ENCODE data around the gene SEPTIN1. TPM values are rescaled to one million over a fixed set of nuclear protein-coding genes. Genes with fewer than 3 reads are reported as not detected.

SEPTIN1 gene
- total RNA-seq, 1 experiment from 2014 or later = 0.34 TPM

- BruUV-seq (replicated peaks) = no TSS peak
- peaks cover 16% of the 10 kb centered on the region for H3K4me1 ChIP-seq
- Mint-ChIP-seq H3K36me3 (ENCODE audit: insufficient read depth, unreplicated experiment) (peaks cover 26% of the 10 kb centered on the region), H3K27ac (ENCODE audit: unreplicated experiment) (no peak within 1 kb of the TSS), H3K4me3 (ENCODE audit: unreplicated experiment) (no peak within 1 kb of the TSS), H3K9me3 (ENCODE audit: unreplicated experiment) (no peaks in the 10 kb centered on the region), H3K4me1 (ENCODE audit: low read depth, unreplicated experiment) (no peaks in the 10 kb centered on the region), H3K27me3 (ENCODE audit: insufficient read depth, unreplicated experiment) (no peaks in the 10 kb centered on the region)
- ChIA-PET CTCF (interaction anchor here (0.6 to 2.0 kb wide), 45 partner anchors 9 to 338 kb away, joined by 3 to 49 read pairs (median 5); partner anchors contain the start of genes CD2BP2, FBRS, SEPHS2 and TBC1D10B), POLR2A (interaction anchor here (0.6 to 1.5 kb wide), 18 partner anchors 12 to 341 kb away, joined by 3 to 27 read pairs (median 5); partner anchors contain the start of genes FBRS, PHKG2, PRR14 and TBC1D10B)
- H3K36me3 ChIP-seq (ENCODE audit: control insufficient read depth, insufficient read depth, low read length) = no peaks in the 10 kb centered on the region; the same call in 1 of the 2 replicates
- H3K9me3 ChIP-seq = no peaks in the 10 kb centered on the region
- H3K4me3 ChIP-seq (ENCODE audit: low read depth, low read length) = peak within 1 kb of the TSS; percentile 67
- TF ChIP-seq CTCF (IDR thresholded peaks at IDR 0.05; ENCODE audit: insufficient read depth in 1 of 2, low read depth in 1 of 2, low read length in 1 of 2, severe bottlenecking in 1 of 2, unreplicated experiment in 1 of 2) = peak; percentile 79 to 81
- intact Hi-C loops (cut with micrococcal nuclease; ENCODE audit: unreplicated experiment) = loop anchor here (1.0 to 2.0 kb wide), 6 partner anchors 97 to 228 kb away; partner anchors contain the start of genes FBRS, ZNF688 and ZNF768
- no peaks in the 10 kb centered on the region for H3K27me3 ChIP-seq (replicated peaks; ENCODE audit: control insufficient read depth, insufficient read depth, low read length)
- peak; percentile 94 to 98 for DNase-seq
Observed at GRCh38 chr16:30429678-30430427, 47.5 kb upstream of the SEPTIN1 start, which contains the start of gene DCTPP1. DCTPP1 (minus strand) TSS chr16:30430030; CDS start chr16:30429980, 50 bp downstream.

GRCh38 chr16:30429418-30429677 lies 47.0 kb upstream of the SEPTIN1 start:
- peaks cover 16% of the 10 kb centered on the region for H3K4me1 ChIP-seq
- no peaks in the 10 kb centered on the region for H3K27me3 ChIP-seq (replicated peaks; ENCODE audit: control insufficient read depth, insufficient read depth, low read length)
- ChIA-PET POLR2A (interaction anchor here (0.6 to 1.5 kb wide), 17 partner anchors 11 to 340 kb away, joined by 3 to 27 read pairs (median 5); partner anchors contain the start of genes FBRS, PHKG2, PRR14 and TBC1D10B), CTCF (interaction anchor here (0.6 to 2.0 kb wide), 44 partner anchors 9 to 338 kb away, joined by 3 to 49 read pairs (median 5); partner anchors contain the start of genes CD2BP2, FBRS, SEPHS2 and TBC1D10B)
- BruUV-seq (replicated peaks) = TSS peak; percentile 62
- intact Hi-C loops (cut with micrococcal nuclease; ENCODE audit: unreplicated experiment) = no loop called here
- Mint-ChIP-seq H3K36me3 (ENCODE audit: insufficient read depth, unreplicated experiment) (peaks cover 31% of the 10 kb centered on the region), H3K27me3 (ENCODE audit: insufficient read depth, unreplicated experiment) (no peaks in the 10 kb centered on the region), H3K4me3 (ENCODE audit: unreplicated experiment) (no peak overlapping the region), H3K27ac (ENCODE audit: unreplicated experiment) (no peak overlapping the region), H3K9me3 (ENCODE audit: unreplicated experiment) (no peaks in the 10 kb centered on the region), H3K4me1 (ENCODE audit: low read depth, unreplicated experiment) (no peaks in the 10 kb centered on the region)
- peak overlapping the region; percentile 67 for H3K4me3 ChIP-seq (ENCODE audit: low read depth, low read length)
- no peak for TF ChIP-seq CTCF (IDR thresholded peaks at IDR 0.05; ENCODE audit: insufficient read depth in 1 of 2, low read depth in 1 of 2, low read length in 1 of 2, severe bottlenecking in 1 of 2, unreplicated experiment in 1 of 2)
- no peak for DNase-seq
- no peaks in the 10 kb centered on the region; the same call in 1 of the 2 replicates for H3K36me3 ChIP-seq (ENCODE audit: control insufficient read depth, insufficient read depth, low read length)
- no peaks in the 10 kb centered on the region for H3K9me3 ChIP-seq

GRCh38 chr16:30428055-30428454 lies 45.7 kb upstream of the SEPTIN1 start:
- no peaks in the 10 kb centered on the region for H3K9me3 Mint-ChIP-seq (ENCODE audit: unreplicated experiment)
- H3K4me3 Mint-ChIP-seq (ENCODE audit: unreplicated experiment) = no peak overlapping the region
- Histone ChIP-seq H3K4me3 (ENCODE audit: low read depth, low read length) (no peak overlapping the region), H3K36me3 (ENCODE audit: control insufficient read depth, insufficient read depth, low read length) (no peaks in the 10 kb centered on the region; the same call in 1 of the 2 replicates), H3K4me1 (peaks cover 16% of the 10 kb centered on the region), H3K9me3 (no peaks in the 10 kb centered on the region), H3K27me3 (replicated peaks; ENCODE audit: control insufficient read depth, insufficient read depth, low read length) (no peaks in the 10 kb centered on the region)
- ChIA-PET POLR2A (no interaction called here), CTCF (no interaction called here)
- no peak for DNase-seq
- no TSS peak for BruUV-seq (replicated peaks)
- H3K27ac Mint-ChIP-seq (ENCODE audit: unreplicated experiment) = no peak overlapping the region
- H3K4me1 Mint-ChIP-seq (ENCODE audit: low read depth, unreplicated experiment) = no peaks in the 10 kb centered on the region
- TF ChIP-seq CTCF (IDR thresholded peaks at IDR 0.05; ENCODE audit: insufficient read depth in 1 of 2, low read depth in 1 of 2, low read length in 1 of 2, severe bottlenecking in 1 of 2, unreplicated experiment in 1 of 2) = no peak
- H3K36me3 Mint-ChIP-seq (ENCODE audit: insufficient read depth, unreplicated experiment) = peaks cover 44% of the 10 kb centered on the region
- no peaks in the 10 kb centered on the region for H3K27me3 Mint-ChIP-seq (ENCODE audit: insufficient read depth, unreplicated experiment)
- intact Hi-C loops (cut with micrococcal nuclease; ENCODE audit: unreplicated experiment) = no loop called here

All from Caco-2 (cell line).